ENCODE data around the gene CCDC187.

- TF ChIP-seq CTCF (IDR thresholded peaks at IDR 0.05): no peak
- TF ChIP-seq EZH2phosphoT487 (IDR thresholded peaks at IDR 0.05): no peak
Measured at GRCh38 chr9:136211441-136212344, 92.2 kb downstream of the CCDC187 start.
